ENCODE results near the gene RNF125.

DNA sequence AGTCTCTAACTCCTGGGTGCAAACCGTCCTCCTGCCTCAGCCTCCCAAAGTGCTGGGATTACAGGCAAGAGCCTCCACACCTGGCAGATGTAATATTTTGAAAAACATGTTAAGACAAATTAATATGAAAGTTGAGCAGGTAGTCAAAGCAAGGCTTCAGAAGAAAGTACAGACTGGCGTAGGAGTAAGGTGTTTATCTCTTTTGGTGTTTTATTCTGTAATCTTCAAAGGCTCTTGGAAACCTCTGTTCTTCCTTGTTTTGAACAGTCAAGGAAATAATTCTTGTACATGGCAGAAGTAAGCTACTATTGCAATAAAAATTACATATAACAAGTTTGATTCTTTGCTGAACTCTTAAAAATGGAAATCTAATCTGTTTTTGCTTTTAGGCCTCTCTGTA lies 78.3 kb downstream of the RNF125 start:
- no peak for TF ChIP-seq CTCF (IDR thresholded peaks at IDR 0.05; ENCODE audit: borderline replicate concordance, extremely low read depth, low read length, poor library complexity, severe bottlenecking)
- TF ChIP-seq EZH2 (IDR thresholded peaks at IDR 0.05; ENCODE audit: borderline replicate concordance, low read depth, low read length, severe bottlenecking), result no peak
